Thyroid gland (tissue), 4 donors: ENCODE data around the gene ALDH4A1.

ENCODE experiments used
- CTCF ChIP-seq, 6 experiments: fragments of 200-600 bp in 3 of 6; fragments of 450-650 bp in 3 of 6; sonication (generic) in 3 of 6; IDR thresholded peaks; one replicate each; pipeline ENCODE4 v1.5.1; 2016 to 2019; ENCODE audit warnings: antibody characterized with exemption in 6 of 6, mild to moderate bottlenecking in 2 of 6, inconsistent platforms in 1 of 6, moderate library complexity in 1 of 6
- POLR2A ChIP-seq, 2 donors: fragments of 450-650 bp; IDR thresholded peaks; one replicate each; pipeline ENCODE4 v1.6.1; 2017; ENCODE audit warnings: antibody characterized with exemption in 2 of 2, mild to moderate bottlenecking in 2 of 2, moderate library complexity in 1 of 2

DNA sequence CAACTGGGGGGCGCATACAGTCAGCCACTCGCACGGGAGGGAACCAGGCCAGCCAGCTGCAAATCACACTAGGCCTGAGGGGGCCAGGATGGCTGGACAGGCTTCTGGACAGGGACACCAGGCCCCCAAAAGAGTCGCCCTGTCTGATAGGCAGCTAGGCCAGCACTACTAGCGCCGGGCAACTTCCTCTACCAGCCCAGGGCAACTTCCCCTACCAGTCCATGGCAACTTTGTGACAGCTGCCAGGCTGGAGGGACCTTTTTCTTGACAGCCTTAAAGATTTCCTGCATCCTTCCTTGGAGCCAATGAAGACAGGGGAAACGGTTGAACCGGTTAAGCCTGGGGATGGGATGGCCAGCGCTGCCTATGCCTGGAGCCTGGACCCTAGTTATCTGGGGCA lies 49.1 kb upstream of the ALDH4A1 start:
- no peak for TF ChIP-seq CTCF (IDR thresholded peaks at IDR 0.05)
- no peak for TF ChIP-seq POLR2A (IDR thresholded peaks at IDR 0.05)
